AG10803 (cell line): ENCODE measurements around the gene SLC23A2.

ENCODE experiments used
- DNase-seq: peaks from one replicate; pipeline ENCODE4 v3.0.0; 2010; ENCODE audit warnings: low read depth
- H3K4me3 ChIP-seq: 2 replicates; pipeline ENCODE4 v1.5.1; 2011; ENCODE audit warnings: mild to moderate bottlenecking, low read length, control low read depth
- CTCF ChIP-seq: conservative IDR thresholded peaks from 2 replicates; pipeline ENCODE4 v1.5.1; 2011; ENCODE audit warnings: mild to moderate bottlenecking, low read length, control low read depth, inconsistent platforms

The SLC23A2 gene

GRCh38 chr20:4910951-4911350 is 90.4 kb downstream of the SLC23A2 start:
- no peak for TF ChIP-seq CTCF
- H3K4me3 ChIP-seq = no peak overlapping the region
- DNase-seq = no peak

GRCh38 chr20:4905613-4906012 is 95.7 kb downstream of the SLC23A2 start:
- no peak for TF ChIP-seq CTCF
- no peak for DNase-seq
- H3K4me3 ChIP-seq = no peak overlapping the region

- H3K4me3 ChIP-seq = no peak overlapping the region
- no peak for TF ChIP-seq CTCF
- no peak for DNase-seq
These were observed 96.1 kb downstream of the SLC23A2 start for GRCh38 chr20:4905195-4905594.

GRCh38 chr20:4904127-4904860 is 97.0 kb downstream of the SLC23A2 start:
- no peak for TF ChIP-seq CTCF
- DNase-seq = no peak
- H3K4me3 ChIP-seq = no peak overlapping the region

- no peak for TF ChIP-seq CTCF
- no peak for DNase-seq
- no peak overlapping the region for H3K4me3 ChIP-seq
These were observed 98.5 kb downstream of the SLC23A2 start for GRCh38 chr20:4902788-4903187.

GRCh38 chr20:4901031-4901818 is 100.1 kb downstream of the SLC23A2 start:
- H3K4me3 ChIP-seq = no peak overlapping the region
- no peak for DNase-seq
- TF ChIP-seq CTCF = no peak
